HepG2 (cell line): ENCODE data around the gene NXPE3. TPM values are rescaled to one million over a fixed set of nuclear protein-coding genes. Genes with fewer than 3 reads are reported as not detected.

Experiments used
- ATAC-seq: fragments of 200-7000 bp; cut with Tn5 transposase; 3 replicates; pipeline ENCODE4 v1.9.1; 2020; ENCODE audit warnings: mild to moderate bottlenecking, moderate library complexity
- BruUV-seq: library from RNA; stranded (reverse); fragments of 400-500 nt; replicated peaks from 2 replicates; lab custom pipeline; 2021; lab: Mats Ljungman, UMichigan
- CTCF ChIA-PET: fragments of 300-600 bp; formaldehyde crosslinking; extraction: SDS; loops from one replicate; lab custom pipeline; 2021; ENCODE audit warnings: low total read pairs, inconsistent platforms, low intra/inter-chr PET ratio; lab: Yijun Ruan, JAX
- POLR2A ChIA-PET: fragments of 350-600 bp; sonication (Branson Sonifier 250); formaldehyde crosslinking; loops from one replicate; lab custom pipeline; 2020; ENCODE audit warnings: antibody characterized with exemption, inconsistent platforms; lab: Yijun Ruan, JAX
- DNase-seq: peaks from one replicate; pipeline ENCODE4 v3.0.0-alpha.2; 2015; ENCODE audit warnings: low spot score
- FAIRE-seq: peaks from 3 replicates; lab custom pipeline; 2011; peaks lifted over from hg19 to GRCh38; lab: Jason Lieb, UNC
- H2AFZ ChIP-seq: one replicate; pipeline ENCODE4 v1.6.1; 2011; ENCODE audit warnings: low read length, inconsistent platforms
- H3K27ac ChIP-seq: fragments of 300-600 bp; 3 replicates; pipeline ENCODE4 v1.8.0; 2011; ENCODE audit warnings: mixed run types, mild to moderate bottlenecking, mixed read lengths, low read length, inconsistent platforms; ENCODE audit not compliant: insufficient read depth; ENCODE audit errors: extremely low read length
- H3K27me3 ChIP-seq, 2 experiments: fragments of 200-600 bp in 1 of 2; 2 replicates in 1 of 2; 3 replicates in 1 of 2; pipeline versions ENCODE4 v1.6.0 to v1.8.0; 2011; ENCODE audit warnings: low read length in 2 of 2, mild to moderate bottlenecking in 2 of 2, moderate library complexity in 2 of 2, inconsistent platforms in 1 of 2; ENCODE audit not compliant: insufficient read depth in 2 of 2, control insufficient read depth in 1 of 2
- H3K36me3 ChIP-seq, 2 experiments: fragments of 200-600 bp in 1 of 2; replicated peaks in 1 of 2; 2 replicates in 1 of 2; 3 replicates in 1 of 2; pipeline versions ENCODE4 v1.5.1 to v1.8.0; 2011; ENCODE audit warnings: low read length in 2 of 2, inconsistent platforms in 1 of 2; ENCODE audit not compliant: insufficient read depth in 2 of 2, control insufficient read depth in 1 of 2
- H3K4me1 ChIP-seq: 2 replicates; pipeline ENCODE4 v1.5.1; 2012; ENCODE audit warnings: low read length, inconsistent platforms; ENCODE audit not compliant: insufficient read depth
- H3K4me2 ChIP-seq: 2 replicates; pipeline ENCODE4 v1.6.0; 2011; ENCODE audit warnings: low read depth, low read length, inconsistent platforms
- H3K4me3 ChIP-seq, 3 experiments: fragments of 200-600 bp in 1 of 3; sonication (generic), shearing (Covaris generic) in 1 of 3; replicated peaks in 1 of 3; 2 replicates each; pipeline ENCODE4 v1.5.1; 2011 to 2016; ENCODE audit warnings: low read length in 3 of 3, inconsistent platforms in 2 of 3, low read depth in 2 of 3, mild to moderate bottlenecking in 2 of 3, control low read depth in 1 of 3, mixed read lengths in 1 of 3; ENCODE audit not compliant: insufficient read depth in 1 of 3
- H3K79me2 ChIP-seq: one replicate; pipeline ENCODE4 v1.6.1; 2011; ENCODE audit warnings: low read length, inconsistent platforms; ENCODE audit not compliant: insufficient read depth
- H3K9ac ChIP-seq: 2 replicates; pipeline ENCODE4 v1.6.0; 2011; ENCODE audit warnings: mild to moderate bottlenecking, low read depth, low read length, inconsistent platforms; ENCODE audit not compliant: insufficient read depth
- H3K9me3 ChIP-seq: 2 replicates; pipeline ENCODE4 v1.5.1; 2012; ENCODE audit warnings: mild to moderate bottlenecking, low read length
- H4K20me1 ChIP-seq: 2 replicates; pipeline ENCODE4 v1.6.0; 2011; ENCODE audit warnings: inconsistent platforms, mild to moderate bottlenecking, low read length, moderate library complexity; ENCODE audit not compliant: insufficient read depth
- CTCF ChIP-seq: sonication (generic); formaldehyde crosslinking; IDR thresholded peaks from 2 replicates; pipeline ENCODE4 v1.5.0; 2020; ENCODE audit warnings: mild to moderate bottlenecking, missing genetic modification reagents, moderate library complexity
- RAD21 ChIP-seq: fragments of 450-650 bp; formaldehyde crosslinking; IDR thresholded peaks from 2 replicates; pipeline ENCODE4 v1.5.0; 2020; ENCODE audit warnings: mild to moderate bottlenecking
- SMC3 ChIP-seq: IDR thresholded peaks from 2 replicates; pipeline ENCODE4 v1.6.1; 2011; ENCODE audit warnings: low read length, improper control_type of control experiment
- STAG1 ChIP-seq: sonication (generic); formaldehyde crosslinking; IDR thresholded peaks from 2 replicates; pipeline ENCODE4 v1.4.0; 2020; ENCODE audit warnings: missing genetic modification reagents
- TCF7 ChIP-seq: sonication (generic); IDR thresholded peaks from 2 replicates; pipeline ENCODE4 v1.6.1; 2016; ENCODE audit warnings: antibody characterized with exemption, low read depth
- U2AF2 ChIP-seq: fragments of 200-400 bp; formaldehyde crosslinking; IDR thresholded peaks from 2 replicates; pipeline ENCODE4 v1.6.1; 2017; ENCODE audit warnings: low read depth, mild to moderate bottlenecking, low read length
- ZNF563 ChIP-seq: sonication (generic); formaldehyde crosslinking; IDR thresholded peaks from 2 replicates; pipeline ENCODE4 v1.8.0; 2022; ENCODE audit warnings: mild to moderate bottlenecking, moderate library complexity, missing genetic modification reagents
- WGBS: methylation state at CpG from one replicate; pipeline ENCODE4 v1.1.6; 2017; ENCODE audit warnings: low lambda C conversion rate; 5-methylcytosine and 5-hydroxymethylcytosine counted together
- in situ Hi-C: cut with HindIII; loops from 2 replicates; pipeline ENCODE4 v1.10.0; 2017; ENCODE audit warnings: low pct_unique_long_range_greater_than_20kb; ENCODE audit not compliant: extremely low pct_ligation_motif_present
- intact Hi-C: fragments of 100-400 bp; cut with micrococcal nuclease; formaldehyde crosslinking; loops from one replicate; pipeline ENCODE4 v1.10.0; 2022; ENCODE audit not compliant: unreplicated experiment
- polyA plus RNA-seq, 8 experiments: library from polyadenylated mRNA; depleted of rRNA in 3 of 8; stranded (reverse) in 7 of 8; unstranded in 1 of 8; fragments of >200 nt; fragmentation: Illumina TruSeq in 4 of 8; extraction: Trizol in 4 of 8; gene quantifications; 2 replicates each; pipeline versions ENCODE4 v1.2.1 to v1.2.3, GENCODE V29; 2011 to 2016; ENCODE audit warnings: low read depth in 4 of 8, missing spikeins in 1 of 8, mixed read lengths in 1 of 8; ENCODE audit not compliant: insufficient read depth in 1 of 8
- total RNA-seq, 5 experiments: library from RNA; depleted of rRNA; stranded (reverse); fragments of >200 nt; fragmentation: Illumina TruSeq; extraction: Trizol; gene quantifications; 2 replicates each; pipeline ENCODE4 v1.2.3, GENCODE V29; 2016; ENCODE audit warnings: low read depth in 1 of 5

Gene NXPE3
- total and polyA plus RNA-seq, 2 of the 13 experiments (the other 11 are each of a cell fraction or from before 2014, with no cell fraction given): 3.5 to 4.7 TPM

- no TSS peak for BruUV-seq
- H3K9ac ChIP-seq: no peak overlapping the region
- no peak overlapping the region for H2AFZ ChIP-seq
- ChIA-PET CTCF (interaction anchor here (3.2 kb wide), 1 partner anchor 411 kb away, joined by 24 read pairs; no protein-coding TSS in a partner anchor), POLR2A (interaction anchor here (1.9 kb wide), 1 partner anchor 36 kb away, joined by 6 read pairs; the partner anchor contains the start of gene NFKBIZ)
- ATAC-seq: no peak
- H3K27ac ChIP-seq: no peak overlapping the region
- H4K20me1 ChIP-seq: no peaks in the 10 kb centered on the region
- no peaks in the 10 kb centered on the region for H3K27me3 ChIP-seq
- in situ Hi-C loops (no loop called here), intact Hi-C loops (loop anchor here (1.0 to 5.0 kb wide), 3 partner anchors 34 to 412 kb away; partner anchors contain the start of gene NFKBIZ)
- no peaks in the 10 kb centered on the region for H3K79me2 ChIP-seq
- no peak overlapping the region for H3K4me3 ChIP-seq
- no peaks in the 10 kb centered on the region for H3K9me3 ChIP-seq
- no peak for FAIRE-seq
- TF ChIP-seq U2AF2 (no peak), TCF7 (no peak)
- TF ChIP-seq, all 625 proteins: peak for 0
- Histone ChIP-seq H3K36me3 (no peaks in the 10 kb centered on the region), H3K4me2 (no peak overlapping the region), H3K4me1 (peaks cover 26% of the 10 kb centered on the region)
- DNase-seq: no peak
Observed at GRCh38 chr3:101812895-101813294, 33.9 kb downstream of the NXPE3 start.

- in situ Hi-C loops: no loop called here
- Histone ChIP-seq H3K4me3 (no peak overlapping the region), H3K9ac (no peak overlapping the region)
Observed at GRCh38 chr3:101813817-101814440, 34.9 kb downstream of the NXPE3 start.

More at GRCh38 chr3:101813817-101814440, 34.9 kb downstream of the NXPE3 start:
- TF ChIP-seq ZNF563 (CRISPR knock-in tag): no peak
- TF ChIP-seq CTCF (CRISPR knock-in tag): peak; percentile 59
- TF ChIP-seq STAG1 (CRISPR knock-in tag): peak; percentile 82
- peak; percentile 41; the same call in 1 of the 2 replicates for TF ChIP-seq RAD21 (CRISPR knock-in tag)
- TF ChIP-seq SMC3: peak; percentile 57
- H3K79me2 ChIP-seq: no peaks in the 10 kb centered on the region
- WGBS: 66% methylated on average over 7 of the region's 7 CpGs
- H2AFZ ChIP-seq: no peak overlapping the region
- peaks cover 25% of the 10 kb centered on the region for H3K4me1 ChIP-seq
- no peak overlapping the region for H3K4me2 ChIP-seq
- intact Hi-C loops: loop anchor here (1.0 to 5.0 kb wide), 3 partner anchors 33 to 411 kb away; partner anchors contain the start of gene NFKBIZ
- no TSS peak for BruUV-seq
- FAIRE-seq (no peak), DNase-seq (peak; percentile 22), ATAC-seq (no peak)
- POLR2A ChIA-PET: interaction anchor here (0.8 to 1.5 kb wide), 3 partner anchors 35 to 50 kb away, joined by 3 to 6 read pairs (median 4); partner anchors contain the start of gene NFKBIZ
- no peaks in the 10 kb centered on the region for H4K20me1 ChIP-seq
- no peaks in the 10 kb centered on the region for H3K36me3 ChIP-seq
- no peak overlapping the region for H3K27ac ChIP-seq
- CTCF ChIA-PET: interaction anchor here (1.1 to 3.2 kb wide), 2 partner anchors 410 to 415 kb away, joined by 4 to 24 read pairs; no protein-coding TSS in a partner anchor
- no peaks in the 10 kb centered on the region for H3K9me3 ChIP-seq
- H3K27me3 ChIP-seq: no peaks in the 10 kb centered on the region
